ENCODE measurements around the gene CSKMT. TPM values are rescaled to one million over a fixed set of nuclear protein-coding genes. Genes with fewer than 3 reads are reported as not detected.
"Not testable (repeated sequence)": the region's sequence is repeated elsewhere in the genome, so short reads cannot be mapped to it uniquely, and the experiment has no call there.

Gene CSKMT
- total RNA-seq, 1 donor from 2014 or later = 7.8 TPM

- Mint-ChIP-seq H3K4me3 (ENCODE audit: unreplicated experiment) (no peak overlapping the region), H3K27me3 (ENCODE audit: low read depth) (no peaks in the 10 kb centered on the region), H3K9me3 (ENCODE audit: low read depth) (no peaks in the 10 kb centered on the region), H3K4me1 (ENCODE audit: low read depth) (peaks cover 12% of the 10 kb centered on the region), H3K27ac (ENCODE audit: unreplicated experiment) (peak overlapping the region; percentile 28), H3K36me3 (ENCODE audit: low read depth) (peaks cover 11% of the 10 kb centered on the region)
- TF ChIP-seq CTCF (IDR thresholded peaks at IDR 0.05) = peak; percentile 91
- no peak for DNase-seq (ENCODE audit: low spot score)
Observed at GRCh38 chr11:62694455-62695167, 29.5 kb downstream of the CSKMT start.

GRCh38 chr11:62702246-62702645, 37.1 kb downstream of the CSKMT start:
- Mint-ChIP-seq H3K9me3 (ENCODE audit: low read depth) (no peaks in the 10 kb centered on the region), H3K4me1 (ENCODE audit: low read depth) (peaks cover 18% of the 10 kb centered on the region), H3K4me3 (ENCODE audit: unreplicated experiment) (no peak overlapping the region), H3K27ac (ENCODE audit: unreplicated experiment) (no peak overlapping the region), H3K36me3 (ENCODE audit: low read depth) (peaks cover 9% of the 10 kb centered on the region), H3K27me3 (ENCODE audit: low read depth) (no peaks in the 10 kb centered on the region)
- no peak for DNase-seq (ENCODE audit: low spot score)
- no peak for TF ChIP-seq CTCF (IDR thresholded peaks at IDR 0.05)

GRCh38 chr11:62703921-62704320, 38.8 kb downstream of the CSKMT start:
- not testable (repeated sequence) for DNase-seq (ENCODE audit: low spot score); H3K4me3 Mint-ChIP-seq (ENCODE audit: unreplicated experiment); H3K27me3 Mint-ChIP-seq (ENCODE audit: low read depth); H3K27ac Mint-ChIP-seq (ENCODE audit: unreplicated experiment); H3K9me3 Mint-ChIP-seq (ENCODE audit: low read depth); H3K36me3 Mint-ChIP-seq (ENCODE audit: low read depth)
- peaks cover 25% of the 10 kb centered on the region for H3K4me1 Mint-ChIP-seq (ENCODE audit: low read depth)

- Mint-ChIP-seq H3K27ac (ENCODE audit: unreplicated experiment) (peak overlapping the region; percentile 95), H3K27me3 (ENCODE audit: low read depth) (no peaks in the 10 kb centered on the region), H3K9me3 (ENCODE audit: low read depth) (no peaks in the 10 kb centered on the region), H3K4me3 (ENCODE audit: unreplicated experiment) (peak overlapping the region; percentile 92), H3K4me1 (ENCODE audit: low read depth) (peaks cover 38% of the 10 kb centered on the region), H3K36me3 (ENCODE audit: low read depth) (peaks cover 7% of the 10 kb centered on the region)
- no peak for DNase-seq (ENCODE audit: low spot score)
- no peak for TF ChIP-seq CTCF (IDR thresholded peaks at IDR 0.05)
Observed at GRCh38 chr11:62705413-62705812, 40.3 kb downstream of the CSKMT start.

- H3K27me3 Mint-ChIP-seq (ENCODE audit: low read depth) = no peaks in the 10 kb centered on the region
- peaks cover 38% of the 10 kb centered on the region for H3K4me1 Mint-ChIP-seq (ENCODE audit: low read depth)
- peak; percentile 97 for DNase-seq (ENCODE audit: low spot score)
- peak overlapping the region; percentile 95 for H3K27ac Mint-ChIP-seq (ENCODE audit: unreplicated experiment)
- peaks cover 8% of the 10 kb centered on the region for H3K36me3 Mint-ChIP-seq (ENCODE audit: low read depth)
- no peak for TF ChIP-seq CTCF (IDR thresholded peaks at IDR 0.05)
- H3K4me3 Mint-ChIP-seq (ENCODE audit: unreplicated experiment) = peak overlapping the region; percentile 92
- H3K9me3 Mint-ChIP-seq (ENCODE audit: low read depth) = no peaks in the 10 kb centered on the region
Observed at GRCh38 chr11:62705880-62706849, 41.1 kb downstream of the CSKMT start.

Measured in chondrocyte (in vitro differentiated cells).